BE2C (cell line): ENCODE data around the gene PMAIP1.

Experiments used
- DNase-seq: peaks from one replicate; pipeline ENCODE4 v3.0.0-alpha.2; 2020
- H3K27me3 ChIP-seq: fragments of 250-450 bp; sonication (Bioruptor Pico); 2 replicates; pipeline ENCODE4 v1.5.1; 2020; ENCODE audit warnings: mild to moderate bottlenecking
- H3K36me3 ChIP-seq: fragments of 250-450 bp; sonication (Bioruptor Pico); 2 replicates; pipeline ENCODE4 v1.5.1; 2020; ENCODE audit warnings: mild to moderate bottlenecking
- H3K4me1 ChIP-seq: fragments of 250-450 bp; sonication (Bioruptor Pico); 2 replicates; pipeline ENCODE4 v1.5.1; 2020
- H3K4me3 ChIP-seq: 2 replicates; pipeline ENCODE4 v1.5.1; 2011; ENCODE audit warnings: low read depth, low read length
- H3K9me3 ChIP-seq: fragments of 250-450 bp; sonication (Bioruptor Pico); 2 replicates; pipeline ENCODE4 v1.5.1; 2020
- TF ChIP-seq, protein P1 (sequence below): IDR thresholded peaks from 2 replicates; pipeline ENCODE4 v1.5.1; 2012; ENCODE audit warnings: mild to moderate bottlenecking, low read depth, low read length

The PMAIP1 gene

GRCh38 chr18:59951591-59951990 lies 51.8 kb downstream of the PMAIP1 start:
- no peaks in the 10 kb centered on the region for H3K4me1 ChIP-seq
- H3K4me3 ChIP-seq = no peak overlapping the region
- TF ChIP-seq, protein P1, sequence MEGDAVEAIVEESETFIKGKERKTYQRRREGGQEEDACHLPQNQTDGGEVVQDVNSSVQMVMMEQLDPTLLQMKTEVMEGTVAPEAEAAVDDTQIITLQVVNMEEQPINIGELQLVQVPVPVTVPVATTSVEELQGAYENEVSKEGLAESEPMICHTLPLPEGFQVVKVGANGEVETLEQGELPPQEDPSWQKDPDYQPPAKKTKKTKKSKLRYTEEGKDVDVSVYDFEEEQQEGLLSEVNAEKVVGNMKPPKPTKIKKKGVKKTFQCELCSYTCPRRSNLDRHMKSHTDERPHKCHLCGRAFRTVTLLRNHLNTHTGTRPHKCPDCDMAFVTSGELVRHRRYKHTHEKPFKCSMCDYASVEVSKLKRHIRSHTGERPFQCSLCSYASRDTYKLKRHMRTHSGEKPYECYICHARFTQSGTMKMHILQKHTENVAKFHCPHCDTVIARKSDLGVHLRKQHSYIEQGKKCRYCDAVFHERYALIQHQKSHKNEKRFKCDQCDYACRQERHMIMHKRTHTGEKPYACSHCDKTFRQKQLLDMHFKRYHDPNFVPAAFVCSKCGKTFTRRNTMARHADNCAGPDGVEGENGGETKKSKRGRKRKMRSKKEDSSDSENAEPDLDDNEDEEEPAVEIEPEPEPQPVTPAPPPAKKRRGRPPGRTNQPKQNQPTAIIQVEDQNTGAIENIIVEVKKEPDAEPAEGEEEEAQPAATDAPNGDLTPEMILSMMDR = no peak

DNA sequence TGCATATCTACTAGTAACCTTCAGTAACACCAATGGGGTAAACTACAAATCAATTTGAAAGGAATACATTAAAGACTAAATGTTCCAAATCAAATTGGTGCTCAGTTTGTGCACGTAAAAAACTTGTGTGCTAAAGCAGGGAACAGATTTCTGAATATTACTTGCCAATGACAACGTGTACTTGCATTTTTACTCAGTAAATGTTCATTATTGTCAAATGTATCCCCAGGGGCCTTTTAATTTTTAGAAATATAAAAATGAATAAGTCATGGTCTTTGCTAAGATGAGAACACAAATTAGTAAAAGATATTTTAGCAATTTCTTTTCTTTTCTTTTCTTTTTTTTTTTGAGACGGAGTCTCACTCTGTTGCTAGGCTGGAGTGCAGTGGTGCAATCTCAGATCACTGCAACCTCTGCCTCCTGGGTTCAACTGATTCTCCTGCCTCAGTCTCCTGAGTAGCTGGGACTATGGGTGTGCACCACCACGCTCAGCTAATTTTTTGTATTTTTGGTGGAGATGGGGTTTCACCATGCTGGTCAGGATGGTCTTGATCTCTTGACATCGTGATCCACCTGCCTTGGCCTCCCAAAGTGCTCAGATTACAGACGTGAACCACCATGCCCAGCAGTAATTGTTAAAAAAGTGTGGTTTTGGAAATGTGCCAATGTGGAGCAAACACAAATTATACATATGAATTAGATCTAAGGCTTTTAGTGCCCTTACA lies 52.6 kb downstream of the PMAIP1 start:
- Histone ChIP-seq H3K4me3 (no peak overlapping the region), H3K9me3 (no peaks in the 10 kb centered on the region), H3K36me3 (no peaks in the 10 kb centered on the region), H3K4me1 (no peaks in the 10 kb centered on the region; the same call in 1 of the 2 replicates), H3K27me3 (no peaks in the 10 kb centered on the region)
- DNase-seq = no peak
- TF ChIP-seq, protein P1 = no peak

More at GRCh38 chr18:59951591-59951990, 51.8 kb downstream of the PMAIP1 start:
- Histone ChIP-seq H3K36me3 (no peaks in the 10 kb centered on the region), H3K9me3 (no peaks in the 10 kb centered on the region), H3K27me3 (no peaks in the 10 kb centered on the region)
- no peak for DNase-seq
